B cell (primary cell): ENCODE data around the gene EPHB6. TPM values are rescaled to one million over a fixed set of nuclear protein-coding genes. Genes with fewer than 3 reads are reported as not detected.

Experiments used
- ATAC-seq: fragments of 200-7000 bp; cut with Tn5 transposase; one replicate; pipeline ENCODE4 v1.10.0; 2021; ENCODE audit warnings: low read depth, mild to moderate bottlenecking, moderate number of reproducible peaks, moderate library complexity
- CTCF ChIA-PET: fragments of 350-600 bp; sonication (Branson Sonifier 250); formaldehyde crosslinking; loops from one replicate; lab custom pipeline; 2021; ENCODE audit warnings: antibody characterized with exemption, inconsistent platforms; lab: Charles Lee
- POLR2A ChIA-PET: fragments of 350-600 bp; sonication (Branson Sonifier 250); formaldehyde crosslinking; loops from one replicate; lab custom pipeline; 2021; ENCODE audit warnings: antibody characterized with exemption; lab: Charles Lee
- DNase-seq: peaks from one replicate; pipeline ENCODE4 v3.0.0; 2013
- H2AFZ ChIP-seq: 2 replicates; pipeline ENCODE4 v1.6.1; 2012; ENCODE audit warnings: mild to moderate bottlenecking, low read depth, low read length; ENCODE audit not compliant: insufficient read depth, poor library complexity, severe bottlenecking
- H3K27ac ChIP-seq, 2 donors: 1 replicate in 1 of 2; 2 replicates in 1 of 2; pipeline ENCODE4 v1.5.1; 2012 to 2013; ENCODE audit warnings: low read length in 2 of 2, mild to moderate bottlenecking in 2 of 2, moderate library complexity in 1 of 2
- H3K27me3 ChIP-seq, 4 experiments: fragments of 200-600 bp in 1 of 4; sonication (generic) in 1 of 4; replicated peaks in 1 of 4; 1 replicate in 2 of 4; 2 replicates in 2 of 4; pipeline versions ENCODE4 v1.6.1 to v1.7.0; 2013 to 2016; ENCODE audit warnings: low read length in 3 of 4, mild to moderate bottlenecking in 2 of 4, mixed read lengths in 1 of 4, moderate library complexity in 1 of 4; ENCODE audit not compliant: insufficient read depth in 4 of 4, control insufficient read depth in 3 of 4; ENCODE audit errors: control extremely low read depth in 1 of 4
- H3K36me3 ChIP-seq, 2 experiments: replicated peaks in 1 of 2; 1 replicate in 1 of 2; 2 replicates in 1 of 2; pipeline versions ENCODE4 v1.6.1 to v1.7.1; 2013; ENCODE audit warnings: low read length in 1 of 2; ENCODE audit not compliant: insufficient read depth in 2 of 2, control insufficient read depth in 1 of 2; ENCODE audit errors: control extremely low read depth in 1 of 2, extremely low read depth in 1 of 2
- H3K4me1 ChIP-seq, 2 donors: fragments of 200-600 bp in 1 of 2; sonication (generic) in 1 of 2; 1 replicate in 1 of 2; 2 replicates in 1 of 2; pipeline versions ENCODE4 v1.5.1 to v1.6.1; 2013 to 2017; ENCODE audit warnings: low read length in 2 of 2; ENCODE audit not compliant: control insufficient read depth in 2 of 2, insufficient read depth in 2 of 2
- H3K4me2 ChIP-seq: replicated peaks from 2 replicates; pipeline ENCODE3; 2012; ENCODE audit warnings: mild to moderate bottlenecking, low read depth, low read length; ENCODE audit not compliant: poor library complexity, severe bottlenecking
- H3K4me3 ChIP-seq, 5 experiments: fragments of 200-600 bp in 1 of 5; sonication (generic) in 1 of 5; 1 replicate in 3 of 5; 2 replicates in 2 of 5; pipeline versions ENCODE4 v1.5.1 to v1.7.0; 2011 to 2016; ENCODE audit warnings: low read length in 4 of 5, mild to moderate bottlenecking in 4 of 5, low read depth in 2 of 5, control low read depth in 1 of 5, moderate library complexity in 1 of 5; ENCODE audit not compliant: insufficient read depth in 1 of 5; ENCODE audit errors: control extremely low read depth in 1 of 5, extremely low read depth in 1 of 5
- H3K79me2 ChIP-seq: fragments of 200-600 bp; sonication (generic); one replicate; pipeline ENCODE4 v1.6.0; 2016; ENCODE audit warnings: low read length; ENCODE audit not compliant: control insufficient read depth, insufficient read depth
- H3K9ac ChIP-seq: fragments of 200-600 bp; sonication (generic); 2 replicates; pipeline ENCODE4 v1.6.1; 2017; ENCODE audit warnings: mild to moderate bottlenecking, low read length, moderate library complexity
- H3K9me3 ChIP-seq, 3 donors: one replicate each; pipeline versions ENCODE4 v1.6.1 to v1.7.1; 2013; ENCODE audit warnings: low read length in 2 of 3; ENCODE audit not compliant: control insufficient read depth in 2 of 3, insufficient read depth in 1 of 3; ENCODE audit errors: control extremely low read depth in 1 of 3
- H4K20me1 ChIP-seq: 2 replicates; pipeline ENCODE4 v1.6.0; 2012; ENCODE audit warnings: mild to moderate bottlenecking, low read length; ENCODE audit not compliant: insufficient read depth, control insufficient read depth, poor library complexity, severe bottlenecking
- H3K27ac Mint-ChIP-seq: one replicate; pipeline ENCODE4 v1.8.0; 2021; ENCODE audit warnings: mixed read lengths
- H3K27me3 Mint-ChIP-seq: one replicate; pipeline ENCODE4 v1.8.0; 2021; ENCODE audit warnings: mixed read lengths
- H3K4me1 Mint-ChIP-seq: one replicate; pipeline ENCODE4 v1.8.0; 2021; ENCODE audit warnings: mixed read lengths
- H3K4me3 Mint-ChIP-seq: one replicate; pipeline ENCODE4 v1.8.0; 2021; ENCODE audit warnings: mixed read lengths
- H3K9me3 Mint-ChIP-seq: one replicate; pipeline ENCODE4 v1.8.0; 2022; ENCODE audit warnings: mixed read lengths; ENCODE audit not compliant: insufficient read depth
- CTCF ChIP-seq: fragments of 200-600 bp; IDR thresholded peaks from one replicate; pipeline ENCODE4 v1.8.0; 2022; ENCODE audit warnings: antibody characterized with exemption, mild to moderate bottlenecking
- EZH2 ChIP-seq: IDR thresholded peaks from 2 replicates; pipeline ENCODE4 v1.6.1; 2012; ENCODE audit warnings: borderline replicate concordance, low read depth, mild to moderate bottlenecking, moderate library complexity, low read length; ENCODE audit not compliant: insufficient read depth, poor library complexity, severe bottlenecking
- WGBS: methylation state at CpG from one replicate; pipeline ENCODE4 v1.1.5; 2013; ENCODE audit warnings: missing lambda C conversion rate; ENCODE audit not compliant: insufficient coverage; 5-methylcytosine and 5-hydroxymethylcytosine counted together
- intact Hi-C: fragments of 100-400 bp; cut with micrococcal nuclease; formaldehyde crosslinking; loops from one replicate; pipeline ENCODE4 v1.10.0; 2022
- polyA plus RNA-seq: library from polyadenylated mRNA; depleted of rRNA; stranded (reverse); fragments of >200 nt; gene quantifications from 2 replicates; pipeline ENCODE4 v1.2.3, GENCODE V29; 2012
- total RNA-seq, 2 donors: library from RNA; stranded (reverse); fragments of 120-200 nt in 1 of 2; gene quantifications; 1 replicate in 1 of 2; 2 replicates in 1 of 2; pipeline versions ENCODE4 v1.2.3 to v1.2.4, GENCODE V29; 2013 to 2022

The EPHB6 gene
- total and polyA plus RNA-seq, 2 donors (not counting 1 experiment from before 2014, with no cell fraction given): 65.3 to 69.6 TPM

DNA sequence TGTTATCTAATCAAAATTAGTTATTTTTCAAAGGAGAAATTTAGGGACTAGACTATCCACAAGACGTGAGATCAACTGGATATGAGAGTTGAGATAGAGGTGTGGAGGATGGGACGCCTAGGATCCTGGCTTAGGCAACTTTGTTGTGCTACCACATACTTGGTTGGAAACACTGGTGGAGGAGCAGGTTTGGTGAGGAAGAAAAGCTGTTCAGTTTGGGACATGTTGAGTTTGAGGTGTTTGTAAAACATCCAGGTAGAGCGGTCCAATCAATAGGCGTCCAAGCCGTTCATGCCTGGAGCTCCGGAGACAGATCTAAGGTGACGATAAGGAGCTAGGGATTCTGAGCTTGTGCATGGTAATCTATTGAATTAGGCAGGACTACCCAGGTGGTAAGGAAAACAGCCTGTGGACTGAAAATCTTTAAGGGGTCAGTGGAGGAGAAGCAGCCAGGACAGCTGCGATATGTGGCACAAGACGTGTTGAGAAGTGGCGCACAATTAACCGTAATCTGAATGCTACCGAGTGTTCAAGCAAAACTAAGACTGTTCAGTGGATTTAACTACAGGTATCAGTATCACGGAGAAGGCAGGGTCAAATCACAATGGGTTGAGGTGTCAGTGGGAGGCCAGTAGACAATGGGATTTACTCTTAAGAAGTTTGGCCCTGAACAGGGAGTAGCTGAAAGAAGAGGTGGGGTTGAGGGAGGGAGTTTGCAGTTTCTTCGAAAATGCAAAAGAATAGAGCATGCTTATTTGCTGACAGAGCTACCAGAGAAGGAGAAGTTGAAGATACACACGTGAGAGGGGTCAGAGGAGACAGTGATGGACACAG lies 46.8 kb downstream of the EPHB6 start:
- no peak overlapping the region for H3K4me3 ChIP-seq
- no peak overlapping the region for H3K27ac Mint-ChIP-seq
- no peaks in the 10 kb centered on the region for H3K4me1 ChIP-seq
- H3K27me3 ChIP-seq: peaks cover 0 to 6% (median 2%) of the 10 kb centered on the region in 4 experiments
- DNase-seq (no peak), ATAC-seq (no peak)
- H3K9me3 ChIP-seq: peaks cover 0 to 8% (median 3%) of the 10 kb centered on the region in 3 donors
- no peak overlapping the region for H3K9ac ChIP-seq
- no peaks in the 10 kb centered on the region for H4K20me1 ChIP-seq
- no peaks in the 10 kb centered on the region for H3K79me2 ChIP-seq
- ChIA-PET CTCF (interaction anchor here (1.5 to 2.4 kb wide), 2 partner anchors 9 to 16 kb away, joined by 4 to 7 read pairs; no protein-coding TSS in a partner anchor), POLR2A (no interaction called here)
- H3K9me3 Mint-ChIP-seq: no peaks in the 10 kb centered on the region
- no peak overlapping the region for H2AFZ ChIP-seq
- TF ChIP-seq CTCF: no peak
- no peak for TF ChIP-seq EZH2
- H3K4me3 Mint-ChIP-seq: no peak overlapping the region
- H3K36me3 ChIP-seq: no peaks in the 10 kb centered on the region
- H3K27ac ChIP-seq: no peak overlapping the region
- WGBS: 93% methylated on average over 15 of the region's 15 CpGs
- no peak overlapping the region for H3K4me2 ChIP-seq
- no peaks in the 10 kb centered on the region for H3K4me1 Mint-ChIP-seq
- H3K27me3 Mint-ChIP-seq: peaks cover 22% of the 10 kb centered on the region
- intact Hi-C loops: no loop called here

DNA sequence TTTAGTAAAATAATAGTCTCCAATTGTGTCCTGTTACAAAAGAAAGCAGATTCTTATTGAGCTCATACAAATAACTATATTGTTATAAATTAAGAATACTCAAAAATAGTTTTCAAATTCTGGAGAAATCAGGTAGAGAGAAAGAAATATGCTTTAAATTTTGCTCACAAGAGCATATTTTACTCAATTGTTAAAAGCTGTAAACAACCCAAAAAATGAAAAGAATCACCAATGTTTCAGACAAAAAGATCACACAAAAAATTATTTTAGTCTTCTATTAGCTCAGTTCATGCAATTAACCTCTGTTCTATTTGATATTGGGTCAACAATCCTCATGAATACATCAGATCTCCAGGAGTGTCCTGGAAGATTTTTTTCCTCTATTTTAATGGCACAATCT lies 49.3 kb downstream of the EPHB6 start:
- no peaks in the 10 kb centered on the region for H3K4me1 ChIP-seq
- H3K36me3 ChIP-seq: no peaks in the 10 kb centered on the region
- H4K20me1 ChIP-seq: no peaks in the 10 kb centered on the region
- no peak overlapping the region for H2AFZ ChIP-seq
- Mint-ChIP-seq H3K4me3 (no peak overlapping the region), H3K27ac (no peak overlapping the region), H3K4me1 (no peaks in the 10 kb centered on the region), H3K27me3 (peaks cover 30% of the 10 kb centered on the region), H3K9me3 (no peaks in the 10 kb centered on the region)
- CTCF ChIA-PET: interaction anchor here (1.0 kb wide), 1 partner anchor 23 kb away, joined by 3 read pairs; no protein-coding TSS in a partner anchor
- ATAC-seq (no peak), DNase-seq (peak; percentile 10)
- H3K79me2 ChIP-seq: no peaks in the 10 kb centered on the region
- POLR2A ChIA-PET: no interaction called here
- H3K9me3 ChIP-seq: peaks cover 0 to 8% (median 3%) of the 10 kb centered on the region in 3 donors
- peaks cover 0 to 8% (median 0%) of the 10 kb centered on the region in 4 experiments for H3K27me3 ChIP-seq
- intact Hi-C loops: no loop called here
- H3K27ac ChIP-seq: no peak overlapping the region
- H3K4me3 ChIP-seq: no peak overlapping the region
- H3K9ac ChIP-seq: no peak overlapping the region
- TF ChIP-seq CTCF (no peak), EZH2 (no peak)
- H3K4me2 ChIP-seq: no peak overlapping the region
